ENCODE results near the gene BARHL1.

DNA sequence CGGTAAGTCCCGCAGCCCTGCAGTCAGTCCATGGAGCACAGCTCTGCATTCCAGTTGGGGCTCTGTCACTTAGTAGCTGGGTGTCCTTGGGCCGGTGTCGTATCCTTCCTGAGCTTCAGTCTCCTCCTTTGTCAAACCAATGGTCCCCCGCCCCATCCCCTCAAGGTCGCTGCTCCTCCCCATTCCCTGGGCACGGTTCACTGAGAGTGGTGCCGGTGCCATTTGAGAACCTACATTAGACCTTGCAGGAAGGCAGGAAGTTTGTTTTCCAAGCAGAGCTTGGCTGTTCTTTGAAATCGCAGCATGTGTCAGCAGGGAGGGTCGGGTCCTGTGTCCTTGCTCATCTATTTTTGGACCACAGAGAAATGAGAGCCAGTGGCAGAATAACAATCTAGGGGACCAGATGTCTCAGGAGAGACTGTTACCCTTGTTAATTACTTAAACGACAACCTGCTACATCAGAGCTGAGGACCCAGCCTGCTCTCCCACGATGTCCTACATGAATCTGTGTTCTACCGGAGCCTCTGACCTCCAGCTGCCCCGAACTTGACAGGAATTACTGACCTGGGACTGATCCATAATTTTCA lies 21.7 kb upstream of the BARHL1 start:
- TF ChIP-seq, protein P1, sequence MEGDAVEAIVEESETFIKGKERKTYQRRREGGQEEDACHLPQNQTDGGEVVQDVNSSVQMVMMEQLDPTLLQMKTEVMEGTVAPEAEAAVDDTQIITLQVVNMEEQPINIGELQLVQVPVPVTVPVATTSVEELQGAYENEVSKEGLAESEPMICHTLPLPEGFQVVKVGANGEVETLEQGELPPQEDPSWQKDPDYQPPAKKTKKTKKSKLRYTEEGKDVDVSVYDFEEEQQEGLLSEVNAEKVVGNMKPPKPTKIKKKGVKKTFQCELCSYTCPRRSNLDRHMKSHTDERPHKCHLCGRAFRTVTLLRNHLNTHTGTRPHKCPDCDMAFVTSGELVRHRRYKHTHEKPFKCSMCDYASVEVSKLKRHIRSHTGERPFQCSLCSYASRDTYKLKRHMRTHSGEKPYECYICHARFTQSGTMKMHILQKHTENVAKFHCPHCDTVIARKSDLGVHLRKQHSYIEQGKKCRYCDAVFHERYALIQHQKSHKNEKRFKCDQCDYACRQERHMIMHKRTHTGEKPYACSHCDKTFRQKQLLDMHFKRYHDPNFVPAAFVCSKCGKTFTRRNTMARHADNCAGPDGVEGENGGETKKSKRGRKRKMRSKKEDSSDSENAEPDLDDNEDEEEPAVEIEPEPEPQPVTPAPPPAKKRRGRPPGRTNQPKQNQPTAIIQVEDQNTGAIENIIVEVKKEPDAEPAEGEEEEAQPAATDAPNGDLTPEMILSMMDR (IDR thresholded peaks at IDR 0.05) = no peak
- TF ChIP-seq POLR2AphosphoS5 (IDR thresholded peaks at IDR 0.05) = no peak
